ENCODE measurements around the gene ICE2.

DNA sequence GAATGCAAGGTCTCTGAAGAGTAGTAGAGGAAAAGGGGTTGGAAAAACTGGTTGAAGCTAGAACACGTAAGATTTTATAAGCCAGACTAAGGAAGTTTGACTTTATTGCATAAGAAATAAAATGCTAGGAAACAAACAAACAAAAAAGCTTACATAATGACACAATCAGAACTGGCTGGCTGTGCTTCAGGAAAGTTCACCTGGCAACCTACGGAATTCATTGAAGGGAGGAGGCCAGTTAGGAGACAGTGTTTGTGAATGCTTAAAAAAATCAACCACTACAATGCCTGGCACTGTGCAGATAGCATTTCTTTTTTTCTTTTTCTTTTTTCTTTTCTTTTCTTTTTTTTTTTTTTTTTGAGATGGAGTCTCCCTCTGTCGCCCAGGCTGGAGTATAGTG, 1.9 kb upstream of the ICE2 start:
- TF ChIP-seq CTCF (conservative IDR thresholded peaks at IDR 0.05 in 1 of 2, IDR thresholded peaks at IDR 0.05 in 1 of 2; ENCODE audit: extremely low read depth in 1 of 2, insufficient read depth in 1 of 2, low read depth in 1 of 2, low read length in 2 of 2) (no peak), EZH2 (IDR thresholded peaks at IDR 0.05; ENCODE audit: borderline replicate concordance, low read length) (no peak)

Measured in mammary epithelial cell (primary cell).